Heart left ventricle (tissue), 13 donors: Measurements from ENCODE around the gene NRP1.

Source experiments
- POLR2A ChIP-seq, 2 donors: fragments of 450-650 bp; IDR thresholded peaks; one replicate each; pipeline ENCODE4 v1.6.1; 2017; ENCODE audit warnings: antibody characterized with exemption in 2 of 2, mild to moderate bottlenecking in 2 of 2, moderate library complexity in 2 of 2
- TF ChIP-seq, protein P1 (sequence below), 12 donors: fragments of 200-600 bp; sonication (generic) in 4 of 12; IDR thresholded peaks; one replicate each; pipeline versions ENCODE4 v1.5.0 to v1.8.0; 2018 to 2022; ENCODE audit warnings: antibody characterized with exemption in 12 of 12, mild to moderate bottlenecking in 5 of 12
- donor health status: ischemic (EF 13 %, LVEDD 7.1; RV severe dilation, severe dysfunction).
- donor health status: DM: no; HTN: yes; CAD: no.
- donor health status: DM: no; HTN: no; CAD: no.
- donor health status: ischemic (EF 25% LVEDD 6.9; RV normal size, moderate dysfunction).
- donor health status: ischemic (EF 25% LVEDD 5.7; RV mildly dilated, moderate dysfunction).
- donor health status: ischemic (EF 35%, LVEDD 5.7; RV mildly dilated, moderate dysfunction).
- donor health status: nonischemic (EF 11% LVEDD 7.7; RV severe dilation, severe dysfunction).
- donor health status: DM: yes; HTN: yes; CAD: no.
- donor health status: PGD.
- donor health status: ischemic (EF 29% LVEDD 5.4; RV normal size, mild dysfunction).
- donor health status: nonischemic (EF 23%, LVEDD 6.1; RV moderate dilation, normal function).

DNA sequence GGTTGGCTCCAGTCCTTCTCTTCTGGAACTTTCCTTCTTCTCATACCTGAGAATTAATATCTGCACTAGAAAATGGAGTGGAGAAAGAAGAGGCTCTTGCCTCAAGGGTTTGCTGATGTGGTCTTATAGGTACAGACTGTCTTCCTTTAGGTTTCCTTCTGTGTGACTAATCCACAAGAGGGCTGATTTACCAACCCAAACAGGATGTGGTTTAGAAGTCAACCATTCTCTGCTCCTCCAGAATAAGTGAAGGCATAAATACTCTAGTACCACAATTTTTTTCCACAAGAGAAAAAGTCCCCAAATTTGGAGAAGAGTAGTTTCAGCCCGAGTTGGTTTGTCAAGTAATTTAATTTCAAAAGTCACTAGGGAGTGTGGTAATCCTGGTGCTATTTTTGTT, 85.8 kb downstream of the NRP1 start:
- TF ChIP-seq, protein P1, sequence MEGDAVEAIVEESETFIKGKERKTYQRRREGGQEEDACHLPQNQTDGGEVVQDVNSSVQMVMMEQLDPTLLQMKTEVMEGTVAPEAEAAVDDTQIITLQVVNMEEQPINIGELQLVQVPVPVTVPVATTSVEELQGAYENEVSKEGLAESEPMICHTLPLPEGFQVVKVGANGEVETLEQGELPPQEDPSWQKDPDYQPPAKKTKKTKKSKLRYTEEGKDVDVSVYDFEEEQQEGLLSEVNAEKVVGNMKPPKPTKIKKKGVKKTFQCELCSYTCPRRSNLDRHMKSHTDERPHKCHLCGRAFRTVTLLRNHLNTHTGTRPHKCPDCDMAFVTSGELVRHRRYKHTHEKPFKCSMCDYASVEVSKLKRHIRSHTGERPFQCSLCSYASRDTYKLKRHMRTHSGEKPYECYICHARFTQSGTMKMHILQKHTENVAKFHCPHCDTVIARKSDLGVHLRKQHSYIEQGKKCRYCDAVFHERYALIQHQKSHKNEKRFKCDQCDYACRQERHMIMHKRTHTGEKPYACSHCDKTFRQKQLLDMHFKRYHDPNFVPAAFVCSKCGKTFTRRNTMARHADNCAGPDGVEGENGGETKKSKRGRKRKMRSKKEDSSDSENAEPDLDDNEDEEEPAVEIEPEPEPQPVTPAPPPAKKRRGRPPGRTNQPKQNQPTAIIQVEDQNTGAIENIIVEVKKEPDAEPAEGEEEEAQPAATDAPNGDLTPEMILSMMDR (IDR thresholded peaks at IDR 0.05): no peak
- no peak for TF ChIP-seq POLR2A (IDR thresholded peaks at IDR 0.05)
